AG09319 (cell line): ENCODE data around the gene PIK3R2.

ENCODE experiments used
- DNase-seq: peaks from one replicate; pipeline ENCODE4 v3.0.0-alpha.2; 2010; ENCODE audit warnings: low read depth; ENCODE audit errors: extremely low read depth
- CTCF ChIP-seq: IDR thresholded peaks from 2 replicates; pipeline ENCODE4 v1.5.1; 2011; ENCODE audit warnings: low read depth, mild to moderate bottlenecking, inconsistent platforms, low read length, moderate library complexity

The PIK3R2 gene

GRCh38 chr19:18198374-18198773 lies 45.4 kb downstream of the PIK3R2 start:
- no peak for TF ChIP-seq CTCF

GRCh38 chr19:18202397-18202777 lies 49.4 kb downstream of the PIK3R2 start:
- no peak for TF ChIP-seq CTCF
- no peak for DNase-seq

More at GRCh38 chr19:18198374-18198773, 45.4 kb downstream of the PIK3R2 start:
- no peak for DNase-seq

- TF ChIP-seq CTCF, result peak; percentile 34
- no peak for DNase-seq
Observed at GRCh38 chr19:18202778-18203407, 49.9 kb downstream of the PIK3R2 start.

GRCh38 chr19:18203408-18203862 lies 50.5 kb downstream of the PIK3R2 start:
- TF ChIP-seq CTCF, result no peak
- no peak for DNase-seq

GRCh38 chr19:18203863-18204393 lies 51.0 kb downstream of the PIK3R2 start, which contains the start of gene RAB3A:
Gene RAB3A (minus strand): TSS chr19:18204042. CDS start chr19:18202740, 1,302 bp downstream.
- no peak for TF ChIP-seq CTCF
- DNase-seq, result peak; percentile 100

GRCh38 chr19:18204394-18205199 lies 51.6 kb downstream of the PIK3R2 start:
- TF ChIP-seq CTCF, result no peak
- DNase-seq, result no peak
